Measurements from ENCODE around the gene ZDHHC20. TPM values are rescaled to one million over a fixed set of nuclear protein-coding genes. Genes with fewer than 3 reads are reported as not detected.

ZDHHC20 gene
- total RNA-seq, 1 experiment from 2014 or later, result 110 TPM

- ChIA-PET RAD21 (ENCODE audit: low non-redundant PET in 1 of 2, low total read pairs in 2 of 2, uncharacterized antibody in 2 of 2, unreplicated experiment in 2 of 2) (no interaction called here), POLR2A (no interaction called here), CTCF (no interaction called here)
- no peak overlapping the region for H3K4me2 ChIP-seq (ENCODE audit: low read length)
- H3K9me3 ChIP-seq (ENCODE audit: control insufficient read depth in 1 of 2, insufficient read depth in 1 of 2, low read depth in 1 of 2, low read length in 2 of 2), result 0 out of 4 replicates have a peak, but pooled peaks cover 0 to 7% of the 10 kb centered on the region in 2 experiments
- no peaks in the 10 kb centered on the region for H3K36me3 ChIP-seq (ENCODE audit: control insufficient read depth in 1 of 2, insufficient read depth in 2 of 2, low read length in 2 of 2)
- ATAC-seq, result no peak
- BruUV-seq (replicated peaks), result no TSS peak
- no peak for DNase-seq (ENCODE audit: low read depth, low spot score)
- no peak overlapping the region for H2AFZ ChIP-seq (ENCODE audit: low read depth, low read length, poor library complexity, severe bottlenecking)
- TF ChIP-seq POLR2A (IDR thresholded peaks at IDR 0.05; ENCODE audit: borderline replicate concordance, extremely low read depth, insufficient read depth, insufficient read length), result no peak
- TF ChIP-seq, protein P1, sequence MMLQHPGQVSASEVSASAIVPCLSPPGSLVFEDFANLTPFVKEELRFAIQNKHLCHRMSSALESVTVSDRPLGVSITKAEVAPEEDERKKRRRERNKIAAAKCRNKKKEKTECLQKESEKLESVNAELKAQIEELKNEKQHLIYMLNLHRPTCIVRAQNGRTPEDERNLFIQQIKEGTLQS (IDR thresholded peaks at IDR 0.05), result no peak
- TF ChIP-seq ZFX (IDR thresholded peaks at IDR 0.05), result no peak
- no peak overlapping the region for H3K4me3 ChIP-seq (replicated peaks in 1 of 2; ENCODE audit: low read depth in 1 of 2, low read length in 2 of 2)
- no peak overlapping the region for H3K27ac ChIP-seq (ENCODE audit: low read depth, low read length)
- intact Hi-C loops (cut with micrococcal nuclease), result no loop called here
- H3K9me2 ChIP-seq (ENCODE audit: insufficient read depth), result no peaks in the 10 kb centered on the region
- no peak overlapping the region for H3K9ac ChIP-seq (ENCODE audit: low read length)
- H3K4me1 ChIP-seq (ENCODE audit: control insufficient read depth in 1 of 2, insufficient read depth in 2 of 2, low read length in 2 of 2), result no peaks in the 10 kb centered on the region
- no peaks in the 10 kb centered on the region for H3K27me3 ChIP-seq (ENCODE audit: insufficient read depth, low read length)
- peaks cover 70% of the 10 kb centered on the region for H3K79me2 ChIP-seq (ENCODE audit: insufficient read depth, low read length)
- H4K20me1 ChIP-seq (ENCODE audit: insufficient read depth), result no peaks in the 10 kb centered on the region
Measured at GRCh38 chr13:21427741-21428140, 31.4 kb downstream of the ZDHHC20 start.

DNA sequence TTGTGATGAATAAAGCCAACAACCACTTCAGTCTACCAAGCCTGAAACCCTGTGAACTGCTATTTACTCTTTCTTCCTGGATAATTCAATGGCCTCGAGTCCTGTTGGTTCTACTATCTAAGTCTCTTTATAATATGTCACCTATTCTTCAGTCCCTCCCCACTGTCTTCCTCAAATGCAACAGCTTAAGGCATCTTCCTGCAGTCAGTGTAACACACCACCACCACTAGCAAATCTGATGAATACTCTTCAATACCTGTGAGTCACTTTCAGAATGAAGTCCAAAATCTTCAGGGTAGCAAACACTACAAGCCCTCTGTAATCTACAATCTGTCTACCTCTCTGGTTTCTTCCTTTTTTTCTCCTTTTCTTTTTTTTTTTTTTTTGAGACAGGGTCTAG is 32.9 kb downstream of the ZDHHC20 start:
- RAD21 ChIA-PET (ENCODE audit: low non-redundant PET in 1 of 2, low total read pairs in 2 of 2, uncharacterized antibody in 2 of 2, unreplicated experiment in 2 of 2), result no interaction called here
- intact Hi-C loops (cut with micrococcal nuclease), result no loop called here
- H3K9me2 ChIP-seq (ENCODE audit: insufficient read depth), result no peaks in the 10 kb centered on the region
- 0 out of 4 replicates have a peak, but pooled peaks cover 0 to 7% of the 10 kb centered on the region in 2 experiments for H3K9me3 ChIP-seq (ENCODE audit: control insufficient read depth in 1 of 2, insufficient read depth in 1 of 2, low read depth in 1 of 2, low read length in 2 of 2)
- BruUV-seq (replicated peaks), result no TSS peak
- CTCF ChIA-PET, result interaction anchor here (0.9 kb wide), 1 partner anchor 11 kb away, joined by 3 read pairs; no protein-coding TSS in a partner anchor
- no peak overlapping the region for H2AFZ ChIP-seq (ENCODE audit: low read depth, low read length, poor library complexity, severe bottlenecking)
- H3K27me3 ChIP-seq (ENCODE audit: insufficient read depth, low read length), result no peaks in the 10 kb centered on the region
- no peaks in the 10 kb centered on the region for H3K4me1 ChIP-seq (ENCODE audit: control insufficient read depth in 1 of 2, insufficient read depth in 2 of 2, low read length in 2 of 2)
- POLR2A ChIA-PET, result no interaction called here
- ATAC-seq (no peak), DNase-seq (ENCODE audit: low read depth, low spot score) (no peak)
- peaks cover 69% of the 10 kb centered on the region for H3K79me2 ChIP-seq (ENCODE audit: insufficient read depth, low read length)
- TF ChIP-seq CBX3 (IDR thresholded peaks at IDR 0.05; ENCODE audit: low read depth) (no peak), FOSL1 (IDR thresholded peaks at IDR 0.05; ENCODE audit: low read depth) (no peak), EZH2phosphoT487 (IDR thresholded peaks at IDR 0.05; ENCODE audit: borderline replicate concordance) (no peak), EGR1 (IDR thresholded peaks at IDR 0.05; ENCODE audit: low read depth) (no peak), SP1 (IDR thresholded peaks at IDR 0.05; ENCODE audit: low read depth) (no peak)
- TF ChIP-seq, protein P2, sequence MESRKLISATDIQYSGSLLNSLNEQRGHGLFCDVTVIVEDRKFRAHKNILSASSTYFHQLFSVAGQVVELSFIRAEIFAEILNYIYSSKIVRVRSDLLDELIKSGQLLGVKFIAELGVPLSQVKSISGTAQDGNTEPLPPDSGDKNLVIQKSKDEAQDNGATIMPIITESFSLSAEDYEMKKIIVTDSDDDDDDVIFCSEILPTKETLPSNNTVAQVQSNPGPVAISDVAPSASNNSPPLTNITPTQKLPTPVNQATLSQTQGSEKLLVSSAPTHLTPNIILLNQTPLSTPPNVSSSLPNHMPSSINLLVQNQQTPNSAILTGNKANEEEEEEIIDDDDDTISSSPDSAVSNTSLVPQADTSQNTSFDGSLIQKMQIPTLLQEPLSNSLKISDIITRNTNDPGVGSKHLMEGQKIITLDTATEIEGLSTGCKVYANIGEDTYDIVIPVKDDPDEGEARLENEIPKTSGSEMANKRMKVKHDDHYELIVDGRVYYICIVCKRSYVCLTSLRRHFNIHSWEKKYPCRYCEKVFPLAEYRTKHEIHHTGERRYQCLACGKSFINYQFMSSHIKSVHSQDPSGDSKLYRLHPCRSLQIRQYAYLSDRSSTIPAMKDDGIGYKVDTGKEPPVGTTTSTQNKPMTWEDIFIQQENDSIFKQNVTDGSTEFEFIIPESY (IDR thresholded peaks at IDR 0.05; ENCODE audit: extremely low read depth, insufficient replicate concordance, low read length), result no peak
- TF ChIP-seq, protein P1 (IDR thresholded peaks at IDR 0.05), result no peak
- TF ChIP-seq, protein P3, sequence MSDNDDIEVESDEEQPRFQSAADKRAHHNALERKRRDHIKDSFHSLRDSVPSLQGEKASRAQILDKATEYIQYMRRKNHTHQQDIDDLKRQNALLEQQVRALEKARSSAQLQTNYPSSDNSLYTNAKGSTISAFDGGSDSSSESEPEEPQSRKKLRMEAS (IDR thresholded peaks at IDR 0.05), result no peak
- H3K36me3 ChIP-seq (ENCODE audit: control insufficient read depth in 1 of 2, insufficient read depth in 2 of 2, low read length in 2 of 2), result no peaks in the 10 kb centered on the region
- no peak overlapping the region for H3K4me3 ChIP-seq (replicated peaks in 1 of 2; ENCODE audit: low read depth in 1 of 2, low read length in 2 of 2)
- H3K4me2 ChIP-seq (ENCODE audit: low read length), result no peak overlapping the region
- no peak overlapping the region for H3K27ac ChIP-seq (ENCODE audit: low read depth, low read length)
- H4K20me1 ChIP-seq (ENCODE audit: insufficient read depth), result no peaks in the 10 kb centered on the region
- H3K9ac ChIP-seq (ENCODE audit: low read length), result no peak overlapping the region
